GM12872 (cell line): ENCODE results near the gene PHACTR4.

ENCODE experiments used
- TF ChIP-seq, protein P1 (sequence below): IDR thresholded peaks from 3 replicates; pipeline ENCODE4 v1.5.1; 2011; ENCODE audit warnings: low read depth, mild to moderate bottlenecking, low read length, moderate library complexity; ENCODE audit not compliant: insufficient read depth

Gene PHACTR4

DNA sequence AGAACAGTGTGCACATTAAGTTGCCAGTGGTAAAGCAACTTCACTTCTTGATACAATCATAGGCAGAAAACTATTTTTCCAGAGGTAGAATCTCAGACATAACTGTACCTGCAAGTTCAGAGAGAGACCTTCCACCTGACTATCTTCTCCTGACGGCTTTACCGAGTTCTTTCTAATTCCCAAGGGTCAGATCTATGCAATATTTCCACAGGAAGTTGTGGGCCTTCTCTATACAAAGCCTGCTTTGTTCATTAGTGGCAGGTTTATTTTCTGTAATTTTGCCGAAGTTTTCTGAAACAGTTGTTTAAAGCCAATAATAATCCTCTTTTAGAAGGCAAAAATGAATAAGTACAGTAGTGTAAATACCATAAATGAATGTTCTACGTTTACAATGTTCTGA, 78.1 kb downstream of the PHACTR4 start:
- TF ChIP-seq, protein P1, sequence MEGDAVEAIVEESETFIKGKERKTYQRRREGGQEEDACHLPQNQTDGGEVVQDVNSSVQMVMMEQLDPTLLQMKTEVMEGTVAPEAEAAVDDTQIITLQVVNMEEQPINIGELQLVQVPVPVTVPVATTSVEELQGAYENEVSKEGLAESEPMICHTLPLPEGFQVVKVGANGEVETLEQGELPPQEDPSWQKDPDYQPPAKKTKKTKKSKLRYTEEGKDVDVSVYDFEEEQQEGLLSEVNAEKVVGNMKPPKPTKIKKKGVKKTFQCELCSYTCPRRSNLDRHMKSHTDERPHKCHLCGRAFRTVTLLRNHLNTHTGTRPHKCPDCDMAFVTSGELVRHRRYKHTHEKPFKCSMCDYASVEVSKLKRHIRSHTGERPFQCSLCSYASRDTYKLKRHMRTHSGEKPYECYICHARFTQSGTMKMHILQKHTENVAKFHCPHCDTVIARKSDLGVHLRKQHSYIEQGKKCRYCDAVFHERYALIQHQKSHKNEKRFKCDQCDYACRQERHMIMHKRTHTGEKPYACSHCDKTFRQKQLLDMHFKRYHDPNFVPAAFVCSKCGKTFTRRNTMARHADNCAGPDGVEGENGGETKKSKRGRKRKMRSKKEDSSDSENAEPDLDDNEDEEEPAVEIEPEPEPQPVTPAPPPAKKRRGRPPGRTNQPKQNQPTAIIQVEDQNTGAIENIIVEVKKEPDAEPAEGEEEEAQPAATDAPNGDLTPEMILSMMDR = no peak

DNA sequence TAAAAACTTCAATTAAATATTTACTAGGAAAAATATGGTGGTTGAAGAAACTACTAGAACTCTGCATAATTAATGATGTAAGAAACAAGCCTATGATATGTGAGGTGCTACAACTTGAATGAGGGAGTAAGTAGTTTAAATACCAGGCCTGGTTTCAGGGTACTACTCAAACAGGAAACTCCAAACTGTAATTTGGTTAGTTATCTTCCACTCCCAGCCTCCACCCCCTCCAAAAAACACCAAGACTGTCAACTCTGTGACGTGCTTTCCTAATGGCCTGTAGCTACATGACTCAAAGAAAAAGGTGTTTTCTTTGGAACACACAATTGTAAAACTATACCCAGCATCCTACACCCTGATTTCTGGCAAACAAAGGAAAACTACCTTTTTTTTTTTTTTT, 80.4 kb downstream of the PHACTR4 start:
- TF ChIP-seq, protein P1 = no peak

DNA sequence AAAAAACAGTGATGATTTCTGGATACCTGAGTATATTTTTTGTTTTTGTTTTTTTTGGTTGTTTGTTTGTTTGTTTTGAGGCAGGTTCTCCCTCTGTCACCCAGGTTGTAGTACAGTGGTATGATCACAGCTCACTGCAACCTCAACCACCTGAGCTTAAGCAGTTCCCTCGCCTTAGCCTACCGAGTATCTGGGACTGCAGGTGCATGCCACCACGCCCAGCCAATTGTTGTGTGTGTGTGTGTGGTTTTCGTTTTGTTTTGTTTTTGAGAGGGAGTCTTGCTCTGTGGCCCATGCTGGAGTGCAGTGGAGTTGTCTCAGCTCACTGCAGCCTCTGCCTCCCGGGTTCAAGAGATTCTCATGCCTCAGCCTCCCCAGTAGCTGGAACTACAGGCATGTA, 81.0 kb downstream of the PHACTR4 start:
- TF ChIP-seq, protein P1 = no peak

DNA sequence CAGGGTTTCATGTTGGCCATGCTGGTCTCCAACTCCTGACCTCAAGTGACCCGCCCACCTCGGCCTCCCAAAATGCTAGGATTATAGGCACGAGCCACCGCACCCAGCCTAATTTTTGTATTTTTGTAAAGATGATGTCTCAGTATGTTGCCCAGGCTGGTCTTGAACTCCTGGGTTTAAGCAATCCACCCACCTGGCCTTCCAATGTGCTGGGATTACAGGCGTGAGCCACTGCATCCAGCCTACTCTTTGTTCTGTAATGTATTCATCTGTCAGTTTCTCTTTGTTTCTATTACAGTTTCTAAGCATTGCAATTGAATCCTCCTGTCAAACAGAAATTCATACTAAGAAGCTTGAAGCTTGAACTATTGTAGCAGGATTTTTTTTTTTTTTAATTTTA, 81.5 kb downstream of the PHACTR4 start:
- TF ChIP-seq, protein P1 = no peak

DNA sequence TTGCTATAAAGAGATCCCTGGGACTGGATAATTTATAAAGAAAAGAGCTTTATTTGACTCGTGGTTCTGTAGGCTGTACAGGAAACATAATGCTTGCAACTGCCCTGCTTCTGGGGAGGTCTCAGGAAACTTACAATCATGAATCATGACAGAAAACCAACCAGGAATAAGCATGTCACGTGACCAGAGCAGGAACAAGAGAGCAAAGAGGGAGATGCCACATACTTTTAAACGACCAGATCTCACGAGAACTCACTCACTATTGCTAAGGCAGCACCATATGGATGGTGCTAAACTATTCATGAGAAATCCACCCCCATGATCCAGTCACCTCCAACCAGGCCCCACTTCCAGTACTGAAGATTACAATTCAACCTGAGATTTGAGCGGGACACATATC, 86.5 kb downstream of the PHACTR4 start:
- TF ChIP-seq, protein P1 = no peak

DNA sequence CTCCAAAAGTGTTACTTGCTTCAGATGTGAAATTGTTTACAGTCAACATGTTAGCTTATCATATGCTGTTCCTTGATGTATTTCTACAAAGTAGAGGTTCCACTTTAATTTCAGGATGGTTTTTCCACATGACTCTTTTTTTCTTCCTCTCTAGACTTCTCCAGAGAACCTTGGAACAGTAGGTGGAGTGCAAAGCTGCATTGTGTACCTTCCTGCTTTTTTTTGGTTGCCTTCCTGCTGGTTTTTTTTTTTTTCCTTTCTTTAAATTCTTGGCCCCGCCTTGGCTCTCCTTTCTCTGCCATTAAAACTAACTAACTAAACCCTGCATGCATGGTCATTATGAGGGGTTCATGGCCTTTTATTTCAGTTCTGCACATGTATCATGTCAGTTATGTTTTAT, 88.1 kb downstream of the PHACTR4 start:
- TF ChIP-seq, protein P1 = no peak

DNA sequence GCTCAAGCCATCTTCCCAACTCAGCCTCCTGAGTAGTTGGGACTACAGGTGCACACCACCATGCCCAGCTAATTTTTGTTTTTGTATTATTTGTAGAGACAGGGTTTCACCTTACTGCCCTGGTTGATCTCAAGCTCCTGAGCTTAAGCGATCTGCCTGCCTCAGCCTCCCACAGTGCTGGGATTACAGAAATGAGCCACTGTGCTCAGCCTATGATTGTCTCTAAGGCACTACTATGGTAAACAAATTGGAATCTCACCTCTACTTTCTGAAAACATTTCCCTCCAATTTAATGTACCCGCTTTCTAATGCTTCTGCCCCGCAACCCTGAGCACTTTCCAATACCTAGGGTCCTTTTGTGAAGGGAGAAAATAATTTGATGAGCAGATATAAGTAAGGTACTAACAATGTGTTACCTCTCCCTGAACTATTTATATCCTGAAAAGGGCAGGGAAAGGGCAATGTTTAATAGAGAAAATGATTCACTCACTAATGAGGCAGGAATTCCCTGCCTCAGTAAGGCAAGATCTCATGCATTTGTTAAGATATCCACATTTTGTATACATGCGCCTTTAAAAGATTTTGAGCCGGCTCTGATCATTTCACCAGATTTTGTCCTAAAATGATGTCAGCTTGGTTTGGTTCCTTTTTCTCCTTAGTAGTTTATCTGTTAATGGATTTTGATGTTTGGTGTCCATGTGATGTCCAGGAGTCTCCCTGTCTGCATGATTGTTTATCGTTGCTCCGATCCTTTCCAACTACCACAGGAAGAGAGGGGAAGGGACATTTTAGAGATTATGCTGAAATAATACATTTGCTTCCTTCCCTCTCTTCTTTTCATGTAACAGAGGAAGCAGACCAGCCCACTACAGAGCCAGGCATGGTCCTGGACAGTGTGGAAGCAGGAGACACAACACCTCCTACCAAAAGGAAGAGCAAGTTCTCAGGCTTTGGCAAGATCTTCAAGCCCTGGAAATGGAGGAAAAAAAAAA, 89.0 kb downstream of the PHACTR4 start:
- TF ChIP-seq, protein P1 = no peak
